Measurements from ENCODE around the gene SLC2A4RG.

The SLC2A4RG gene

GRCh38 chr20:63739130-63740069 lies at the start of gene SLC2A4RG:
Gene SLC2A4RG (plus strand): TSS chr20:63739776. CDS start chr20:63739913, 137 bp downstream.
- DNase-seq = peak; percentile 52

- no peak for DNase-seq
These were observed 49.3 kb upstream of the SLC2A4RG start for GRCh38 chr20:63690003-63690897.

- DNase-seq = no peak
These were observed 48.5 kb upstream of the SLC2A4RG start for GRCh38 chr20:63690898-63691710.

- DNase-seq = no peak
These were observed 47.7 kb upstream of the SLC2A4RG start for GRCh38 chr20:63691711-63692435.

- no peak for DNase-seq
These were observed 47.0 kb upstream of the SLC2A4RG start for GRCh38 chr20:63692436-63693082.

GRCh38 chr20:63693083-63693732 lies 46.4 kb upstream of the SLC2A4RG start:
- no peak for DNase-seq

GRCh38 chr20:63693733-63694583 lies 45.6 kb upstream of the SLC2A4RG start:
- no peak for DNase-seq

- no peak for DNase-seq
These were observed 44.8 kb upstream of the SLC2A4RG start for GRCh38 chr20:63694584-63695423.

GRCh38 chr20:63695424-63696305 lies 43.9 kb upstream of the SLC2A4RG start:
- no peak for DNase-seq

GRCh38 chr20:63696306-63696627 lies 43.3 kb upstream of the SLC2A4RG start:
- DNase-seq = no peak

- DNase-seq = peak; percentile 20
These were observed 42.8 kb upstream of the SLC2A4RG start, which contains the start of gene TNFRSF6B for GRCh38 chr20:63696628-63697356. Gene TNFRSF6B (plus strand): TSS chr20:63696652. CDS start chr20:63696768, 116 bp downstream.

GRCh38 chr20:63697357-63697867 lies 42.2 kb upstream of the SLC2A4RG start:
- DNase-seq = no peak

- DNase-seq = no peak
These were observed 41.6 kb upstream of the SLC2A4RG start for GRCh38 chr20:63697868-63698545.

GRCh38 chr20:63698739-63699465 lies 40.7 kb upstream of the SLC2A4RG start:
- no peak for DNase-seq

- no peak for DNase-seq
These were observed 39.9 kb upstream of the SLC2A4RG start for GRCh38 chr20:63699466-63700198.
